CD4-positive, alpha-beta memory T cell (primary cell): Measurements from ENCODE around the gene MMS19. TPM values are rescaled to one million over a fixed set of nuclear protein-coding genes. Genes with fewer than 3 reads are reported as not detected.
A peak's percentile ranks its signal among the peaks of the same experiment; 100 is the strongest.

Experiments
- CTCF ChIA-PET: fragments of 350-600 bp; sonication (Branson Sonifier 250); formaldehyde crosslinking; loops from one replicate; lab custom pipeline; 2021; ENCODE audit warnings: inconsistent platforms; ENCODE audit not compliant: partially characterized antibody; lab: Charles Lee
- POLR2A ChIA-PET: fragments of 350-600 bp; sonication (Branson Sonifier 250); formaldehyde crosslinking; loops from one replicate; lab custom pipeline; 2021; ENCODE audit not compliant: partially characterized antibody; lab: Charles Lee
- DNase-seq, 5 donors: peaks; one replicate each; pipeline versions ENCODE4 v3.0.0 to v3.0.0-alpha.2; 2020 to 2022; ENCODE audit warnings: mixed read lengths in 1 of 5
- H3K27ac ChIP-seq: one replicate; pipeline ENCODE4 v1.7.0; 2013; ENCODE audit warnings: low read depth, low read length
- H3K27me3 ChIP-seq: 2 replicates; pipeline ENCODE4 v1.7.0; 2013; ENCODE audit warnings: mild to moderate bottlenecking, low read length, moderate library complexity; ENCODE audit not compliant: insufficient read depth
- H3K36me3 ChIP-seq: 2 replicates; pipeline ENCODE4 v1.7.0; 2013; ENCODE audit warnings: mild to moderate bottlenecking, low read length, moderate library complexity; ENCODE audit not compliant: insufficient read depth
- H3K4me1 ChIP-seq: 2 replicates; pipeline ENCODE4 v1.7.0; 2013; ENCODE audit warnings: mild to moderate bottlenecking, low read length, moderate library complexity; ENCODE audit not compliant: insufficient read depth
- H3K4me3 ChIP-seq, 2 donors: one replicate each; pipeline ENCODE4 v1.7.0; 2013; ENCODE audit warnings: low read length in 2 of 2, mild to moderate bottlenecking in 1 of 2
- H3K9me3 ChIP-seq, 2 donors: one replicate each; pipeline ENCODE4 v1.7.0; 2013; ENCODE audit warnings: low read length in 2 of 2, control low read depth in 1 of 2; ENCODE audit not compliant: control insufficient read depth in 1 of 2
- H3K27ac Mint-ChIP-seq, 7 donors: one replicate each; pipeline ENCODE4 v1.8.0; 2020 to 2021; ENCODE audit warnings: mixed read lengths in 7 of 7, mild to moderate bottlenecking in 6 of 7, inconsistent platforms in 3 of 7, moderate library complexity in 3 of 7
- H3K27me3 Mint-ChIP-seq, 2 donors: one replicate each; pipeline ENCODE4 v1.8.0; 2020 to 2021; ENCODE audit warnings: mixed read lengths in 2 of 2
- H3K36me3 Mint-ChIP-seq, 2 donors: one replicate each; pipeline ENCODE4 v1.8.0; 2020 to 2021; ENCODE audit warnings: mixed read lengths in 2 of 2, inconsistent platforms in 1 of 2, mild to moderate bottlenecking in 1 of 2
- H3K4me1 Mint-ChIP-seq, 4 donors: one replicate each; pipeline ENCODE4 v1.8.0; 2020 to 2021; ENCODE audit warnings: mixed read lengths in 4 of 4, mild to moderate bottlenecking in 1 of 4
- H3K4me3 Mint-ChIP-seq, 8 donors: one replicate each; pipeline ENCODE4 v1.8.0; 2020 to 2021; ENCODE audit warnings: mixed read lengths in 8 of 8, mild to moderate bottlenecking in 7 of 8, moderate library complexity in 6 of 8, inconsistent platforms in 3 of 8
- H3K9me3 Mint-ChIP-seq, 8 donors: one replicate each; pipeline ENCODE4 v1.8.0; 2020 to 2021; ENCODE audit warnings: mixed read lengths in 8 of 8, mild to moderate bottlenecking in 5 of 8, inconsistent platforms in 3 of 8, moderate library complexity in 1 of 8
- intact Hi-C: fragments of 100-400 bp; cut with micrococcal nuclease; formaldehyde crosslinking; loops from one replicate; pipeline ENCODE4 v1.15.1; 2023
- polyA plus RNA-seq, 2 donors: library from polyadenylated mRNA; unstranded; fragments of 300-500 nt; fragmentation: Illumina TruSeq; gene quantifications; one replicate each; pipeline ENCODE4 v1.2.3, GENCODE V29; 2021
- total RNA-seq, 2 experiments: library from RNA; stranded (reverse); gene quantifications; one replicate each; pipeline ENCODE4 v1.2.3, GENCODE V29; 2021

MMS19 gene
- total and polyA plus RNA-seq, 4 experiments from 2014 or later: 35.9 to 111 (median 75.9) TPM

DNA sequence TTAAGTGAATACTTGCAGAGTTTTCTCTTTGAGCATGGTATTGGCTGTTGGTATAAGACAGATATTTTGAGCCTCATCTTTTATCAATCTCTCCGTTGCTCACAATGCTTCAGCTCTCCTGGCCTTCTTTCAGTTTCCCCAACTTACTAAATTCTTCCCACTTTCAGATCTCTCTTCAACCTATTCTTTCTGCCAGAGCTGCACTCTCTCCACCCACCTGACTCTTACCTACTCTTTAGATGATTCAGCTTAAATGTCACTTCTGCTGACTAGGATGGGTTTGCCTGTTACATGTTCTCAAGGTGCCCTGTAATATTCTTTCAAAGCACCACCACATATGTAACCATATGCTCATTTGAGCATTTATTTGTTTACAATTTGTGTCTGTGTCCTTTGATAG is 54.0 kb downstream of the MMS19 start:
- Mint-ChIP-seq H3K36me3 (peaks cover 17 to 30% of the 10 kb centered on the region in 2 donors), H3K27ac (peak overlapping the region in 5 of 7 donors; percentile 9 to 95 (median 69)), H3K4me1 (peaks cover 21 to 50% (median 39%) of the 10 kb centered on the region in 4 donors), H3K27me3 (no peaks in the 10 kb centered on the region), H3K4me3 (peak overlapping the region; percentile 10 to 100 (median 98)), H3K9me3 (peaks cover 0 to 3% (median 0%) of the 10 kb centered on the region in 8 donors)
- ChIA-PET CTCF (interaction anchor here (1.0 to 2.7 kb wide), 8 partner anchors 20 to 79 kb away, joined by 3 to 15 read pairs (median 4); partner anchors contain the start of gene RRP12), POLR2A (interaction anchor here (0.6 to 1.7 kb wide), 7 partner anchors 9 to 43 kb away, joined by 3 to 7 read pairs (median 4); partner anchors contain the start of gene RRP12)
- H3K36me3 ChIP-seq: peaks cover 12% of the 10 kb centered on the region
- H3K27ac ChIP-seq: no peak overlapping the region
- H3K9me3 ChIP-seq: no peaks in the 10 kb centered on the region
- peaks cover 37% of the 10 kb centered on the region for H3K4me1 ChIP-seq
- intact Hi-C loops: no loop called here
- no peaks in the 10 kb centered on the region for H3K27me3 ChIP-seq
- H3K4me3 ChIP-seq: no peak overlapping the region
- DNase-seq: no peak

DNA sequence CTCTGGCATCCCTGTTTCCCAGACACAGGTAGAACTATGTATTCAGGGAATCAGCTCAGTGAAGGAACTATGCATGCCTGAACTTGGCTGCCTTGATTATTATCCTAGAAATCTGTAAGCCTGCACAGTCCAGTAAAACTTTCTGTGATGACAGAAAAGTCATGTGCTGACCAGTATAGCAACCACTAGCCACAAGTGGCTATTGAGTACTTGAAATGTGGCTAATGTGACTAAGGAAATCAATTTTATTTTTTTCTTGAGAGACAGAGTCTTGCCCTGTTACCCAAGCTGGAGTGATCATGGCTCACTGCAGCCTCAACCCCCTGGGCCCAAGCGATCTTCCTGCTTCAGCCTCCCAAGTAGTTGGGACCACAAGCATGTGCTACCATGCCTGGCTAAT is 55.9 kb downstream of the MMS19 start:
- peaks cover 22 to 39% of the 10 kb centered on the region in 2 donors for H3K36me3 Mint-ChIP-seq
- H3K9me3 Mint-ChIP-seq: peaks cover 0 to 3% (median 0%) of the 10 kb centered on the region in 8 donors
- H3K4me3 ChIP-seq: no peak overlapping the region
- DNase-seq: no peak
- no peak overlapping the region for H3K27ac Mint-ChIP-seq
- H3K9me3 ChIP-seq: no peaks in the 10 kb centered on the region
- CTCF ChIA-PET: interaction anchor here (1.2 to 1.8 kb wide), 3 partner anchors 23 to 164 kb away, joined by 3 to 6 read pairs (median 4); no protein-coding TSS in a partner anchor
- H3K27ac ChIP-seq: no peak overlapping the region
- H3K36me3 ChIP-seq: peaks cover 24% of the 10 kb centered on the region
- H3K27me3 Mint-ChIP-seq: no peaks in the 10 kb centered on the region
- peaks cover 26% of the 10 kb centered on the region for H3K4me1 ChIP-seq
- peaks cover 16 to 34% (median 28%) of the 10 kb centered on the region in 4 donors for H3K4me1 Mint-ChIP-seq
- H3K4me3 Mint-ChIP-seq: no peak overlapping the region
- POLR2A ChIA-PET: no interaction called here
- no peaks in the 10 kb centered on the region for H3K27me3 ChIP-seq
- intact Hi-C loops: no loop called here

DNA sequence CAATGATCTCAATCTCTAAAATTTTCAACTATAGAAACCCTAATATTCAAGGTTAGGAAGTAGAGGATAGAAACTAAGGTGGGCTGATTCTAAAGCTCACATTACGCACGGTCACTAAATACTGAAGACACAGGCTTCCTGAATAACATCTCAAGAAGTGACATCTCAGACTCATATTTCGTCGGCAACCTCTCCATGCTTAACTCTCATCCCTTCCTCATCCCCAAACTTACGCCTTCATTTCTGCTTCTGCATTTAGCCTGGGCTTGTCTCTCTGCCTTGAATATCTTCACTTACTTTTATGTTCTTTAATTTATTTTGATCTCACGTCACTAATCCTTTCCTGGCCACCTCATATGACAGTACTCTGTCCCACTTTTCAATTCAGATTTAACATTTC is 63.0 kb downstream of the MMS19 start:
- Histone ChIP-seq H3K27me3 (no peaks in the 10 kb centered on the region), H3K36me3 (peaks cover 67% of the 10 kb centered on the region), H3K27ac (no peak overlapping the region), H3K9me3 (no peaks in the 10 kb centered on the region), H3K4me3 (no peak overlapping the region), H3K4me1 (no peaks in the 10 kb centered on the region)
- intact Hi-C loops: no loop called here
- ChIA-PET POLR2A (interaction anchor here (1.0 to 1.3 kb wide), 2 partner anchors 10 to 24 kb away, joined by 3 to 7 read pairs; no protein-coding TSS in a partner anchor), CTCF (no interaction called here)
- Mint-ChIP-seq H3K36me3 (peaks cover 26 to 66% of the 10 kb centered on the region in 2 donors), H3K27me3 (no peaks in the 10 kb centered on the region), H3K9me3 (no peaks in the 10 kb centered on the region), H3K4me3 (no peak overlapping the region), H3K27ac (peak overlapping the region in 2 of 7 donors; percentile 19 to 84), H3K4me1 (peaks cover 0 to 2% (median under 1%) of the 10 kb centered on the region in 4 donors)
- DNase-seq: no peak

GRCh38 chr10:97434557-97434956 is 63.7 kb downstream of the MMS19 start:
- H3K36me3 Mint-ChIP-seq: peaks cover 22 to 68% of the 10 kb centered on the region in 2 donors
- H3K27me3 Mint-ChIP-seq: no peaks in the 10 kb centered on the region
- H3K4me1 Mint-ChIP-seq: peaks cover 0 to 7% (median 1%) of the 10 kb centered on the region in 4 donors
- no peak overlapping the region for H3K27ac ChIP-seq
- intact Hi-C loops: no loop called here
- H3K4me3 ChIP-seq: no peak overlapping the region
- no peaks in the 10 kb centered on the region for H3K27me3 ChIP-seq
- H3K4me1 ChIP-seq: peaks cover under 1% of the 10 kb centered on the region
- H3K9me3 Mint-ChIP-seq: no peaks in the 10 kb centered on the region
- ChIA-PET POLR2A (interaction anchor here (1.0 to 1.3 kb wide), 2 partner anchors 10 to 24 kb away, joined by 3 to 7 read pairs; no protein-coding TSS in a partner anchor), CTCF (no interaction called here)
- H3K4me3 Mint-ChIP-seq: no peak overlapping the region
- peaks cover 68% of the 10 kb centered on the region for H3K36me3 ChIP-seq
- peak overlapping the region in 1 of 7 donors; percentile 40 for H3K27ac Mint-ChIP-seq
- no peak for DNase-seq
- H3K9me3 ChIP-seq: no peaks in the 10 kb centered on the region

DNA sequence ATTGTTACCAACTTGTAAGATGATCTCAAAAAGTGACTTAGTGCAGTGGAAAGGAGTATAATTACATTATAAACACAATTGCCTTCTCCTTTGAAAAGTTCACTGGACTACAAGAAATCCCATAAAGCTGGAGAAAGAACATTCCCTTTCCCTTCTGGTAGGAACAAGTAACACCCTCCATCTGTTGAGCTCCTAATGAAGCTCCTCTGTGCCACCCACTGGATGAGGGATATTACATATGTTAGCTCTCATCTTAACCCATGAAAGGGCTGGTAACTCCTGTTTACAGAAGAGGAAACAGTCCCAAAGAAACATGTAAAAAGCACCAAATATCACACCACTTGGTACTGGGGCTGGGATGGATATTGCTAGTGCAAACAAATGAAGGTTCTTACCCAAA is 64.2 kb downstream of the MMS19 start:
- H3K4me1 Mint-ChIP-seq: peaks cover 3 to 12% (median 5%) of the 10 kb centered on the region in 4 donors
- no peak overlapping the region for H3K27ac Mint-ChIP-seq
- peaks cover 5% of the 10 kb centered on the region for H3K4me1 ChIP-seq
- H3K4me3 ChIP-seq: no peak overlapping the region
- no peak overlapping the region for H3K27ac ChIP-seq
- ChIA-PET POLR2A (interaction anchor here (0.7 to 1.0 kb wide), 3 partner anchors 11 to 19 kb away, joined by 3 to 4 read pairs (median 4); no protein-coding TSS in a partner anchor), CTCF (interaction anchor here (0.8 kb wide), 1 partner anchor 267 kb away, joined by 3 read pairs; no protein-coding TSS in a partner anchor)
- intact Hi-C loops: no loop called here
- H3K27me3 ChIP-seq: no peaks in the 10 kb centered on the region
- no peaks in the 10 kb centered on the region for H3K9me3 Mint-ChIP-seq
- H3K27me3 Mint-ChIP-seq: no peaks in the 10 kb centered on the region
- peaks cover 69% of the 10 kb centered on the region for H3K36me3 ChIP-seq
- no peak overlapping the region for H3K4me3 Mint-ChIP-seq
- H3K36me3 Mint-ChIP-seq: peaks cover 19 to 67% of the 10 kb centered on the region in 2 donors
- no peaks in the 10 kb centered on the region for H3K9me3 ChIP-seq
- DNase-seq: no peak

- Histone ChIP-seq H3K4me1 (peaks cover 35% of the 10 kb centered on the region), H3K27me3 (no peaks in the 10 kb centered on the region), H3K36me3 (peaks cover 21% of the 10 kb centered on the region), H3K27ac (peak overlapping the region; percentile 70), H3K9me3 (no peaks in the 10 kb centered on the region), H3K4me3 (peak overlapping the region in 1 of 2 donors; percentile 29)
- DNase-seq: peak in 3 of 5 donors; percentile 20 to 71 (median 30)
- POLR2A ChIA-PET: interaction anchor here (0.9 to 2.5 kb wide), 5 partner anchors 10 to 27 kb away, joined by 3 to 16 read pairs (median 7); partner anchors contain the start of gene RRP12
- CTCF ChIA-PET: interaction anchor here (0.7 to 1.8 kb wide), 4 partner anchors 10 to 36 kb away, joined by 3 to 8 read pairs (median 4); no protein-coding TSS in a partner anchor
- intact Hi-C loops: loop anchor here (5.0 kb wide), 2 partner anchors 204 to 596 kb away; partner anchors contain the start of genes LCOR and MORN4
- Mint-ChIP-seq H3K4me3 (peak overlapping the region; percentile 71 to 93 (median 79)), H3K36me3 (peaks cover 13 to 49% of the 10 kb centered on the region in 2 donors), H3K9me3 (peaks cover 0 to 2% (median 0%) of the 10 kb centered on the region in 8 donors), H3K4me1 (peaks cover 22 to 54% (median 31%) of the 10 kb centered on the region in 4 donors), H3K27me3 (peaks cover 0 to 2% of the 10 kb centered on the region in 2 donors), H3K27ac (peak overlapping the region; percentile 89 to 97 (median 94))
Measured at GRCh38 chr10:97428572-97428981, 69.6 kb downstream of the MMS19 start.
